Neural cell (in vitro differentiated cells): ENCODE data around the gene EPHA1. TPM values are rescaled to one million over a fixed set of nuclear protein-coding genes. Genes with fewer than 3 reads are reported as not detected.

Experiments
- H2AFZ ChIP-seq: fragments of 200-600, 300-800 bp; sonication (generic), shearing (Covaris generic); 2 replicates; pipeline ENCODE4 v1.6.0; 2014; ENCODE audit warnings: low read depth, mild to moderate bottlenecking, antibody characterized with exemption, low read length, moderate library complexity
- H3F3A ChIP-seq: fragments of 200-600 bp; shearing (Covaris generic); 2 replicates; pipeline ENCODE4 v1.6.1; 2016; ENCODE audit warnings: mild to moderate bottlenecking, moderate library complexity, mixed read lengths, antibody characterized with exemption, low read length; ENCODE audit not compliant: insufficient read depth, poor library complexity, severe bottlenecking
- H3K27ac ChIP-seq: fragments of 200-600, 300-800 bp; sonication (generic), shearing (Covaris generic); 2 replicates; pipeline ENCODE4 v1.5.1; 2014; ENCODE audit warnings: mild to moderate bottlenecking, low read length, moderate library complexity
- H3K27me3 ChIP-seq: fragments of 300-800, 200-600 bp; sonication (generic), shearing (Covaris generic); 2 replicates; pipeline ENCODE4 v1.6.0; 2014; ENCODE audit warnings: mild to moderate bottlenecking, low read depth, low read length, moderate library complexity; ENCODE audit not compliant: insufficient read depth
- H3K36me3 ChIP-seq: fragments of 300-800, 200-600 bp; sonication (generic), shearing (Covaris generic); 2 replicates; pipeline ENCODE4 v1.5.1; 2014; ENCODE audit warnings: mild to moderate bottlenecking, antibody characterized with exemption, low read length, moderate library complexity; ENCODE audit not compliant: insufficient read depth
- H3K4me2 ChIP-seq: fragments of 300-800, 200-600 bp; sonication (generic), shearing (Covaris generic); 2 replicates; pipeline ENCODE4 v1.6.0; 2014; ENCODE audit warnings: mild to moderate bottlenecking, low read length
- H3K4me3 ChIP-seq: fragments of 300-800, 200-600 bp; sonication (generic), shearing (Covaris generic); 2 replicates; pipeline ENCODE4 v1.5.1; 2014; ENCODE audit warnings: mild to moderate bottlenecking, low read length, moderate library complexity
- H3K79me2 ChIP-seq: fragments of 200-600 bp; shearing (Covaris generic); replicated peaks from 2 replicates; pipeline ENCODE4 v1.6.0; 2014; ENCODE audit warnings: mild to moderate bottlenecking, low read length, moderate library complexity; ENCODE audit not compliant: insufficient read depth
- H3K9ac ChIP-seq: fragments of 300-800, 200-600 bp; sonication (generic), shearing (Covaris generic); 2 replicates; pipeline ENCODE4 v1.6.1; 2016; ENCODE audit warnings: mild to moderate bottlenecking, low read length, mixed read lengths
- H3K9me2 ChIP-seq: fragments of 200-600 bp; shearing (Covaris generic); 2 replicates; pipeline ENCODE4 v1.6.1; 2016; ENCODE audit warnings: mild to moderate bottlenecking, low read length, mixed read lengths; ENCODE audit not compliant: insufficient read depth
- H3K9me3 ChIP-seq: fragments of 200-600, 300-800 bp; sonication (generic), shearing (Covaris generic); 2 replicates; pipeline ENCODE4 v1.6.1; 2016; ENCODE audit warnings: mild to moderate bottlenecking, mixed run types, low read length, moderate library complexity, mixed read lengths
- H4K20me1 ChIP-seq: fragments of 200-600 bp; shearing (Covaris generic); 2 replicates; pipeline ENCODE4 v1.6.1; 2016; ENCODE audit warnings: mild to moderate bottlenecking, mixed run types; ENCODE audit not compliant: insufficient read depth
- EP300 ChIP-seq: fragments of 450-650 bp; conservative IDR thresholded peaks from 2 replicates; pipeline ENCODE4 v1.6.1; 2014; ENCODE audit warnings: antibody characterized with exemption, mild to moderate bottlenecking, moderate library complexity; ENCODE audit not compliant: poor library complexity, severe bottlenecking
- EZH2 ChIP-seq: fragments of 200-600, 300-800 bp; shearing (Covaris generic), sonication (generic); IDR thresholded peaks from 2 replicates; pipeline ENCODE4 v1.6.1; 2014; ENCODE audit warnings: antibody characterized with exemption, low read length, borderline replicate concordance, mild to moderate bottlenecking; ENCODE audit not compliant: insufficient read depth, poor library complexity, severe bottlenecking
- MXI1 ChIP-seq: fragments of 450-650 bp; conservative IDR thresholded peaks from 2 replicates; pipeline ENCODE4 v1.6.1; 2014; ENCODE audit warnings: antibody characterized with exemption, mild to moderate bottlenecking; ENCODE audit not compliant: poor library complexity, severe bottlenecking
- POLR2AphosphoS5 ChIP-seq: IDR thresholded peaks from 2 replicates; pipeline ENCODE4 v1.6.1; 2012
- RAD21 ChIP-seq: fragments of 450-650 bp; conservative IDR thresholded peaks from 2 replicates; pipeline ENCODE4 v1.6.1; 2014; ENCODE audit warnings: antibody characterized with exemption, mild to moderate bottlenecking, moderate library complexity
- TAF1 ChIP-seq: IDR thresholded peaks from 2 replicates; pipeline ENCODE4 v1.6.1; 2012; ENCODE audit warnings: low read depth
- polyA plus RNA-seq: library from polyadenylated mRNA; depleted of rRNA; stranded (reverse); fragments of >200 nt; gene quantifications from 2 replicates; pipeline ENCODE4 v1.2.3, GENCODE V29; 2014
- small RNA-seq, 3 experiments: library from RNA; depleted of rRNA; stranded (forward); fragments of <200 nt; gene quantifications; one replicate each; pipeline ENCODE3, GENCODE V24; 2012
- TF ChIP-seq, protein P1 (sequence below): IDR thresholded peaks from 2 replicates; pipeline ENCODE4 v1.6.1; 2012; ENCODE audit warnings: borderline replicate concordance

Gene EPHA1
- polyA plus RNA-seq, 1 donor from 2014 or later: not detected

DNA sequence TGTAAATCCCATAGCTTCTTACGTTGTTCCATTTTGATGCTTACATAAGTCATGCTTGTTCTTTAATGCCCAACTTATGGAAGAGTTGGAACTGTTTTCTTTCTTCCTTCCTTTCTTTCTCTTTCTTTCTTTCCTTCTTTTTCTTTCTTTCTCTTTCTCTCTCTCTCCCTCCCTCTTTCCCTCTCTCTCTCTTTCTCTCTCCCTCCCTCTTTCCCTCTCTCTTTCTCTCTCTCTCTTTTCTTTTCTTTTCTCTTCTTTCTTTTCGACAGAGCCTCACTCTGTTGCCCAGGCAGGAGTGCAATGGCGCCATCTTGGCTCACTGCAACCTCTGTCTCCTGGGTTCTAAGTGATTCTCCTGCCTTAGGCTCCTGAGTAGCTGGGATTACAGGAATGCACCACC is 65.1 kb downstream of the EPHA1 start:
- Histone ChIP-seq H4K20me1 (no peaks in the 10 kb centered on the region), H3K9ac (no peak overlapping the region), H3K4me3 (no peak overlapping the region), H3K9me3 (no peaks in the 10 kb centered on the region), H3K27me3 (peaks cover 6% of the 10 kb centered on the region), H2AFZ (no peak overlapping the region), H3F3A (no peaks in the 10 kb centered on the region), H3K9me2 (no peaks in the 10 kb centered on the region), H3K79me2 (no peaks in the 10 kb centered on the region), H3K36me3 (no peaks in the 10 kb centered on the region), H3K27ac (no peak overlapping the region), H3K4me2 (no peak overlapping the region)
- TF ChIP-seq RAD21 (no peak), POLR2AphosphoS5 (no peak)

DNA sequence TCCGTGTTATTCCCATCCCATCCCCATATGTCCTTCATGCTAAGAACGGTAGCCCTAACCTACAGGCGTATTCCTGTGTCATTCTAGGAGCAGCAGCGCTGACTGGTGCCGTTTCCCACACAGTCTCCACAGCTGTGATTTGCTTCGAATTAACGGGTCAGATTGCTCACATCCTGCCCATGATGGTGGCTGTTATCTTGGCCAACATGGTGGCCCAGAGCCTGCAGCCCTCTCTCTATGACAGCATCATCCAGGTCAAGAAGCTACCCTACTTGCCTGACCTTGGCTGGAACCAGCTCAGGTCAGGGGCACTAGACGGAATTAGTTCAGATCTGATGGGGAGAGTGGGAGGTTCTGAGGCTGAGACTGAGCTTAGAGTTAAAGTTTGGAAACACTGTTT is 66.8 kb downstream of the EPHA1 start:
- no peak for TF ChIP-seq POLR2AphosphoS5
- no peak for TF ChIP-seq TAF1
- TF ChIP-seq, protein P1, sequence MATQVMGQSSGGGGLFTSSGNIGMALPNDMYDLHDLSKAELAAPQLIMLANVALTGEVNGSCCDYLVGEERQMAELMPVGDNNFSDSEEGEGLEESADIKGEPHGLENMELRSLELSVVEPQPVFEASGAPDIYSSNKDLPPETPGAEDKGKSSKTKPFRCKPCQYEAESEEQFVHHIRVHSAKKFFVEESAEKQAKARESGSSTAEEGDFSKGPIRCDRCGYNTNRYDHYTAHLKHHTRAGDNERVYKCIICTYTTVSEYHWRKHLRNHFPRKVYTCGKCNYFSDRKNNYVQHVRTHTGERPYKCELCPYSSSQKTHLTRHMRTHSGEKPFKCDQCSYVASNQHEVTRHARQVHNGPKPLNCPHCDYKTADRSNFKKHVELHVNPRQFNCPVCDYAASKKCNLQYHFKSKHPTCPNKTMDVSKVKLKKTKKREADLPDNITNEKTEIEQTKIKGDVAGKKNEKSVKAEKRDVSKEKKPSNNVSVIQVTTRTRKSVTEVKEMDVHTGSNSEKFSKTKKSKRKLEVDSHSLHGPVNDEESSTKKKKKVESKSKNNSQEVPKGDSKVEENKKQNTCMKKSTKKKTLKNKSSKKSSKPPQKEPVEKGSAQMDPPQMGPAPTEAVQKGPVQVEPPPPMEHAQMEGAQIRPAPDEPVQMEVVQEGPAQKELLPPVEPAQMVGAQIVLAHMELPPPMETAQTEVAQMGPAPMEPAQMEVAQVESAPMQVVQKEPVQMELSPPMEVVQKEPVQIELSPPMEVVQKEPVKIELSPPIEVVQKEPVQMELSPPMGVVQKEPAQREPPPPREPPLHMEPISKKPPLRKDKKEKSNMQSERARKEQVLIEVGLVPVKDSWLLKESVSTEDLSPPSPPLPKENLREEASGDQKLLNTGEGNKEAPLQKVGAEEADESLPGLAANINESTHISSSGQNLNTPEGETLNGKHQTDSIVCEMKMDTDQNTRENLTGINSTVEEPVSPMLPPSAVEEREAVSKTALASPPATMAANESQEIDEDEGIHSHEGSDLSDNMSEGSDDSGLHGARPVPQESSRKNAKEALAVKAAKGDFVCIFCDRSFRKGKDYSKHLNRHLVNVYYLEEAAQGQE: no peak
- no peak for TF ChIP-seq MXI1
- no peak for TF ChIP-seq EZH2
- TF ChIP-seq EP300: no peak
- H3K4me3 ChIP-seq: no peak overlapping the region
- H3K4me2 ChIP-seq: no peak overlapping the region
- no peak overlapping the region for H3K27ac ChIP-seq
- H4K20me1 ChIP-seq: no peaks in the 10 kb centered on the region
- H3K9ac ChIP-seq: no peak overlapping the region
- no peak overlapping the region for H2AFZ ChIP-seq
- no peaks in the 10 kb centered on the region for H3F3A ChIP-seq
- no peaks in the 10 kb centered on the region for H3K79me2 ChIP-seq
- H3K27me3 ChIP-seq: peaks cover 6% of the 10 kb centered on the region
- no peaks in the 10 kb centered on the region for H3K9me3 ChIP-seq
- H3K36me3 ChIP-seq: no peaks in the 10 kb centered on the region
- no peaks in the 10 kb centered on the region for H3K9me2 ChIP-seq

Small RNAs within 50 kb of the gene (small RNA-seq; reads per million reads assigned to genes)
- 0 to 0.26 (median 0) reads per million in 3 experiments for gene MIR6892

Other genes with a start within 250 kb of the EPHA1 start
- not detected in 2 replicates for gene TAS2R39, start 225.4 kb downstream of the EPHA1 start, polyA plus RNA-seq
- gene TAS2R40, start 186.8 kb downstream of the EPHA1 start, polyA plus RNA-seq: not detected in 2 replicates
- gene GSTK1, start 145.4 kb downstream of the EPHA1 start, polyA plus RNA-seq: 12.8 and 16.5 TPM in 2 replicates
- not detected in 2 replicates for gene TMEM139, start 123.9 kb downstream of the EPHA1 start, polyA plus RNA-seq
- gene CASP2, start 120.5 kb downstream of the EPHA1 start, polyA plus RNA-seq: 9.0 and 15.8 TPM in 2 replicates
- gene CLCN1, start 92.7 kb downstream of the EPHA1 start, polyA plus RNA-seq: 0.20 TPM in 1 of 2 replicates, not detected in the other
- 45.9 and 58.5 TPM in 2 replicates for gene FAM131B, start 46.1 kb downstream of the EPHA1 start, polyA plus RNA-seq
- gene ZYX, start 27.5 kb downstream of the EPHA1 start, polyA plus RNA-seq: 10.0 and 15.8 TPM in 2 replicates
- gene TAS2R60, start 34.6 kb upstream of the EPHA1 start, polyA plus RNA-seq: not detected in 2 replicates
- gene TAS2R41, start 69.0 kb upstream of the EPHA1 start, polyA plus RNA-seq: not detected in 2 replicates
- gene CTAGE15, start 162.9 kb upstream of the EPHA1 start, polyA plus RNA-seq: not detected in 2 replicates
- gene TCAF2, start 212.1 kb upstream of the EPHA1 start, polyA plus RNA-seq: 0.08 and 0.28 TPM in 2 replicates